H1 (cell line): ENCODE results near the gene TMED8. TPM values are rescaled to one million over a fixed set of nuclear protein-coding genes. Genes with fewer than 3 reads are reported as not detected.

ENCODE experiments used
- CTCF ChIA-PET: fragments of 300-600 bp; sonication (Branson Sonifier 250); formaldehyde crosslinking; loops from one replicate; lab custom pipeline; 2021; ENCODE audit not compliant: partially characterized antibody; lab: Charles Lee
- POLR2A ChIA-PET: fragments of 300-600 bp; sonication (Branson Sonifier 250); formaldehyde crosslinking; loops from one replicate; lab custom pipeline; 2021; ENCODE audit warnings: inconsistent platforms; ENCODE audit not compliant: partially characterized antibody; lab: Charles Lee
- DNase-seq, 2 experiments: peaks; one replicate each; pipeline versions ENCODE4 v3.0.0 to v3.0.0-alpha.2; 2010 to 2022; ENCODE audit warnings: low spot score in 2 of 2, low read depth in 1 of 2, mixed read lengths in 1 of 2
- FAIRE-seq: peaks from 2 replicates; lab custom pipeline; 2011; peaks lifted over from hg19 to GRCh38; lab: Jason Lieb, UNC
- H2AFZ ChIP-seq: 2 replicates; pipeline ENCODE4 v1.8.1; 2012; ENCODE audit warnings: low read length, inconsistent platforms
- H2AK5ac ChIP-seq: 2 replicates; pipeline ENCODE4 v1.6.1; 2013; ENCODE audit warnings: low read depth, low read length
- H2BK120ac ChIP-seq: replicated peaks from 2 replicates; pipeline ENCODE3; 2013; ENCODE audit warnings: low read depth, low read length, inconsistent platforms
- H2BK12ac ChIP-seq: 2 replicates; pipeline ENCODE4 v1.6.1; 2013; ENCODE audit warnings: low read depth, low read length
- H2BK15ac ChIP-seq: 2 replicates; pipeline ENCODE4 v1.6.1; 2013; ENCODE audit warnings: low read length
- H2BK20ac ChIP-seq: 2 replicates; pipeline ENCODE4 v1.6.1; 2013; ENCODE audit warnings: low read length
- H2BK5ac ChIP-seq: 2 replicates; pipeline ENCODE4 v1.6.1; 2013; ENCODE audit warnings: low read depth, low read length
- H3K14ac ChIP-seq: 2 replicates; pipeline ENCODE4 v1.6.1; 2013; ENCODE audit warnings: inconsistent platforms; ENCODE audit not compliant: insufficient read length
- H3K18ac ChIP-seq: 2 replicates; pipeline ENCODE4 v1.6.1; 2013; ENCODE audit warnings: low read length; ENCODE audit errors: extremely low read depth
- H3K23ac ChIP-seq: 2 replicates; pipeline ENCODE4 v1.6.1; 2013; ENCODE audit warnings: inconsistent platforms; ENCODE audit not compliant: insufficient read length
- H3K23me2 ChIP-seq: 2 replicates; pipeline ENCODE4 v1.6.1; 2013; ENCODE audit warnings: low read depth, low read length
- H3K27ac ChIP-seq: 2 replicates; pipeline ENCODE4 v1.6.1; 2011; ENCODE audit warnings: low read depth, low read length, inconsistent platforms
- H3K27me3 ChIP-seq, 4 experiments: replicated peaks in 1 of 4; 1 replicate in 1 of 4; 2 replicates in 3 of 4; pipeline versions ENCODE4 v1.6.1 to v1.8.1; 2011 to 2013; ENCODE audit warnings: low read length in 3 of 4, mild to moderate bottlenecking in 3 of 4, inconsistent platforms in 2 of 4, mixed read lengths in 2 of 4, moderate library complexity in 1 of 4; ENCODE audit not compliant: control insufficient read depth in 3 of 4, insufficient read depth in 3 of 4; ENCODE audit errors: extremely low read depth in 1 of 4
- H3K36me3 ChIP-seq, 4 experiments: 2 replicates each; pipeline versions ENCODE4 v1.6.1 to v1.8.1; 2011 to 2013; ENCODE audit warnings: mild to moderate bottlenecking in 4 of 4, low read length in 3 of 4, moderate library complexity in 2 of 4, control low read depth in 1 of 4, inconsistent platforms in 1 of 4; ENCODE audit not compliant: insufficient read depth in 4 of 4, control insufficient read depth in 2 of 4
- H3K4ac ChIP-seq: replicated peaks from 2 replicates; pipeline ENCODE3; 2013; ENCODE audit warnings: low read length, low read depth, mixed read lengths, inconsistent platforms; ENCODE audit not compliant: insufficient read length
- H3K4me1 ChIP-seq, 4 experiments: replicated peaks in 1 of 4; 1 replicate in 1 of 4; 2 replicates in 3 of 4; pipeline versions ENCODE4 v1.6.1 to v1.8.1; 2011 to 2013; ENCODE audit warnings: low read length in 3 of 4, inconsistent platforms in 2 of 4, mixed read lengths in 1 of 4; ENCODE audit not compliant: insufficient read depth in 4 of 4, control insufficient read depth in 3 of 4
- H3K4me2 ChIP-seq, 2 experiments: 2 replicates each; pipeline versions ENCODE4 v1.6.1 to v1.8.1; 2011 to 2013; ENCODE audit warnings: low read depth in 2 of 2, low read length in 2 of 2, control low read depth in 1 of 2, inconsistent platforms in 1 of 2, mild to moderate bottlenecking in 1 of 2; ENCODE audit not compliant: insufficient read depth in 1 of 2
- H3K4me3 ChIP-seq, 4 experiments: fragments of 200-600, 300-600 bp in 1 of 4; sonication (generic), shearing (Covaris generic), sonication (Bioruptor Twin) in 1 of 4; 2 replicates each; pipeline versions ENCODE4 v1.5.1 to v1.8.1; 2011 to 2016; ENCODE audit warnings: low read length in 4 of 4, low read depth in 3 of 4, control low read depth in 2 of 4, inconsistent platforms in 2 of 4, mild to moderate bottlenecking in 2 of 4, mixed read lengths in 1 of 4, moderate library complexity in 1 of 4; ENCODE audit not compliant: insufficient read depth in 2 of 4; ENCODE audit errors: extremely low read depth in 1 of 4
- H3K56ac ChIP-seq: replicated peaks from 2 replicates; pipeline ENCODE3; 2013; ENCODE audit warnings: low read depth, mild to moderate bottlenecking, mixed read lengths, low read length, inconsistent platforms; ENCODE audit not compliant: insufficient read length
- H3K79me1 ChIP-seq: 2 replicates; pipeline ENCODE4 v1.6.1; 2013; ENCODE audit warnings: low read depth, low read length, control low read depth
- H3K79me2 ChIP-seq, 2 experiments: 2 replicates each; pipeline versions ENCODE4 v1.6.1 to v1.8.1; 2012 to 2013; ENCODE audit warnings: low read length in 2 of 2, mild to moderate bottlenecking in 2 of 2, inconsistent platforms in 1 of 2; ENCODE audit not compliant: insufficient read depth in 2 of 2, control insufficient read depth in 1 of 2
- H3K9ac ChIP-seq, 4 experiments: replicated peaks in 1 of 4; 1 replicate in 1 of 4; 2 replicates in 3 of 4; pipeline versions ENCODE4 v1.6.1 to v1.8.1; 2011 to 2013; ENCODE audit warnings: low read depth in 3 of 4, low read length in 3 of 4, control low read depth in 2 of 4, mild to moderate bottlenecking in 2 of 4, moderate library complexity in 2 of 4, inconsistent platforms in 1 of 4; ENCODE audit errors: extremely low read depth in 1 of 4
- H3K9me3 ChIP-seq, 2 experiments: 2 replicates each; pipeline versions ENCODE4 v1.6.1 to v1.8.1; 2012 to 2013; ENCODE audit warnings: mild to moderate bottlenecking in 2 of 2, moderate library complexity in 2 of 2, control low read depth in 1 of 2, inconsistent platforms in 1 of 2, low read depth in 1 of 2, low read length in 1 of 2, mixed read lengths in 1 of 2; ENCODE audit not compliant: insufficient read depth in 2 of 2
- H4K20me1 ChIP-seq, 2 experiments: replicated peaks in 1 of 2; 2 replicates each; pipeline versions ENCODE3 to v1.8.1; 2011 to 2013; ENCODE audit warnings: inconsistent platforms in 2 of 2, low read length in 2 of 2, mild to moderate bottlenecking in 1 of 2; ENCODE audit not compliant: insufficient read depth in 2 of 2, control insufficient read depth in 1 of 2
- H4K5ac ChIP-seq: 2 replicates; pipeline ENCODE4 v1.6.1; 2013; ENCODE audit warnings: low read length, low read depth, mixed read lengths, inconsistent platforms; ENCODE audit not compliant: insufficient read length
- H4K8ac ChIP-seq: 2 replicates; pipeline ENCODE4 v1.8.0; 2013; ENCODE audit warnings: mild to moderate bottlenecking, moderate library complexity, low read length, inconsistent platforms; ENCODE audit not compliant: insufficient read depth; ENCODE audit errors: extremely low read depth
- H4K91ac ChIP-seq: replicated peaks from 2 replicates; pipeline ENCODE3; 2013; ENCODE audit warnings: low read length, mixed read lengths, inconsistent platforms; ENCODE audit not compliant: insufficient read length
- CBX8 ChIP-seq: fragments of 300-800, 300-1000 bp; sonication (generic); IDR thresholded peaks from 2 replicates; pipeline ENCODE4 v1.7.1; 2016; ENCODE audit warnings: low read depth, low read length, borderline replicate concordance
- CHD2 ChIP-seq: IDR thresholded peaks from 2 replicates; pipeline ENCODE4 v1.6.1; 2012; ENCODE audit warnings: low read length, improper control_type of control experiment
- CTBP2 ChIP-seq: IDR thresholded peaks from 2 replicates; pipeline ENCODE4 v1.7.0; 2011; ENCODE audit warnings: borderline replicate concordance, mild to moderate bottlenecking, moderate library complexity, mixed read lengths, low read length; ENCODE audit not compliant: insufficient read depth, insufficient read length
- GABPA ChIP-seq: IDR thresholded peaks from 2 replicates; pipeline ENCODE4 v1.6.1; 2011; ENCODE audit warnings: mild to moderate bottlenecking, low read length, moderate library complexity, borderline replicate concordance; ENCODE audit not compliant: insufficient read depth
- PHF8 ChIP-seq: fragments of 200-600 bp; sonication (generic); conservative IDR thresholded peaks from 2 replicates; pipeline ENCODE4 v1.7.1; 2012; ENCODE audit warnings: low read depth, mild to moderate bottlenecking, inconsistent platforms, low read length, moderate library complexity
- POLR2A ChIP-seq, 2 experiments: IDR thresholded peaks; 1 replicate in 1 of 2; 2 replicates in 1 of 2; pipeline ENCODE4 v1.6.1; 2011; ENCODE audit warnings: low read depth in 2 of 2, low read length in 2 of 2, mild to moderate bottlenecking in 2 of 2; ENCODE audit errors: control extremely low read depth in 1 of 2
- SIX5 ChIP-seq: IDR thresholded peaks from 2 replicates; pipeline ENCODE4 v1.6.1; 2011; ENCODE audit warnings: mild to moderate bottlenecking, low read depth, low read length
- TAF1 ChIP-seq: IDR thresholded peaks from 2 replicates; pipeline ENCODE4 v1.6.1; 2011; ENCODE audit warnings: mild to moderate bottlenecking, low read depth, low read length
- ZNF274 ChIP-seq: IDR thresholded peaks from 2 replicates; pipeline ENCODE4 v1.7.0; 2012; ENCODE audit warnings: low read length, borderline replicate concordance; ENCODE audit errors: extremely low read depth
- WGBS, 2 experiments: shearing (Covaris generic) in 1 of 2; methylation state at CpG; one replicate each; pipeline versions ENCODE4 v1.1.6 to v1.1.7; 2013 to 2015; ENCODE audit warnings: low lambda C conversion rate in 2 of 2, mixed read lengths in 2 of 2, inconsistent platforms in 1 of 2, low coverage in 1 of 2, missing lambda C conversion rate in 1 of 2; ENCODE audit not compliant: insufficient replicate concordance in 2 of 2, insufficient coverage in 1 of 2, insufficient read length in 1 of 2; ENCODE audit errors: extremely low coverage in 1 of 2, missing lambda C conversion rate in 1 of 2; 5-methylcytosine and 5-hydroxymethylcytosine counted together
- polyA plus RNA-seq, 7 experiments: library from polyadenylated mRNA; depleted of rRNA in 3 of 7; stranded (reverse) in 5 of 7; unstranded in 2 of 7; fragments of >200 nt in 5 of 7; fragments of 200-250 nt in 2 of 7; gene quantifications; 1 replicate in 5 of 7; 2 replicates in 1 of 7; 4 replicates in 1 of 7; pipeline versions ENCODE4 v1.2.1 to v1.2.3, GENCODE V29; 2011 to 2013; ENCODE audit warnings: missing spikeins in 2 of 7, mixed read lengths in 2 of 7
- total RNA-seq: library from RNA; stranded (reverse); fragmentation: NEBNext Ultra II Directional; extraction: Animal tissue kit (Norgen Biotek cat#: 25700); gene quantifications from 2 replicates; pipeline ENCODE4 v1.2.1, GENCODE V29; 2021

The TMED8 gene
- total and polyA plus RNA-seq, 2 of the 8 experiments (the other 6 are each of a cell fraction or from before 2014, with no cell fraction given) = 5.5 to 13.4 TPM

DNA sequence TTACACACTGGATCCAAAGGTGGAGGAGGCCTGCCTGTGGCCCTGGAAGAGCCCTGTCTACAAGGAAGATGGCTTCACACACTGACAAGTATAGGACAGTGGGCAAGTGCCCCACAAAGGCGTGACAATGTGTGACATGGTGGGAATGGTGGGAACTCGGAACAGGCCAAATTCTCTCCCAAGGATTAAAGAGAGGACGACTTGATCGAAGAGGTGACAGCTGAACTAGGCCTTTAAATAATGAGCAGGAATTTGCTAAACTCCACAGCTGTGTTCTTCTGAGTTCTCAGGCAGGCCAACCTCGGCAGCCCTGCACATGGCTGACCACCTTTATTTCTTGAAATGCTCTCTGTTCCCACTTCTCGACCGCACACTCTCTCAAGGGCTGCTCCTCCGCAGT, 80.0 kb downstream of the TMED8 start:
- no peak overlapping the region for H3K14ac ChIP-seq
- no peak overlapping the region for H2BK120ac ChIP-seq
- peaks cover 0 to 3% of the 10 kb centered on the region in 2 experiments for H4K20me1 ChIP-seq
- H2AFZ ChIP-seq = no peak overlapping the region
- no peak overlapping the region for H2AK5ac ChIP-seq
- no peak overlapping the region for H2BK12ac ChIP-seq
- H3K79me1 ChIP-seq = no peaks in the 10 kb centered on the region
- no peak overlapping the region for H3K9ac ChIP-seq
- no peak overlapping the region for H4K91ac ChIP-seq
- TF ChIP-seq CTBP2 = no peak
- no peak for TF ChIP-seq TAF1
- no peak for TF ChIP-seq POLR2A (IDR thresholded peaks at IDR 0.05; ENCODE audit: control extremely low read depth in 1 of 2, low read depth in 2 of 2, low read length in 2 of 2)
- no peak for TF ChIP-seq PHF8
- TF ChIP-seq CHD2 = no peak
- no peak for TF ChIP-seq ZNF274
- TF ChIP-seq CBX8 = no peak
- TF ChIP-seq SIX5 = no peak
- no peak for TF ChIP-seq GABPA
- no peaks in the 10 kb centered on the region for H3K9me3 ChIP-seq
- 89% methylated on average over 8 of the region's 8 CpGs; no CpG with 5 or more reads in 1 of the 2 experiments for WGBS, 2 experiments
- no peak overlapping the region for H2BK15ac ChIP-seq
- H3K36me3 ChIP-seq = peaks cover 0 to 14% (median 3%) of the 10 kb centered on the region in 4 experiments; a peak in 5 of 8 replicates
- H3K27ac ChIP-seq = no peak overlapping the region
- H3K18ac ChIP-seq = no peak overlapping the region
- no peak overlapping the region for H3K4ac ChIP-seq
- DNase-seq (no peak), FAIRE-seq (no peak)
- H3K4me3 ChIP-seq = no peak overlapping the region
- H3K23me2 ChIP-seq = no peaks in the 10 kb centered on the region
- H3K56ac ChIP-seq = no peak overlapping the region
- H4K5ac ChIP-seq = no peak overlapping the region
- H2BK20ac ChIP-seq = no peak overlapping the region
- H2BK5ac ChIP-seq = no peak overlapping the region
- no peaks in the 10 kb centered on the region for H3K79me2 ChIP-seq
- POLR2A ChIA-PET = no interaction called here
- CTCF ChIA-PET = interaction anchor here (0.8 to 22.3 kb wide), 7 partner anchors 13 to 192 kb away, joined by 3 to 353 read pairs (median 4); partner anchors contain the start of genes GSTZ1 and POMT2
- no peak overlapping the region for H4K8ac ChIP-seq
- no peaks in the 10 kb centered on the region for H3K27me3 ChIP-seq
- H3K4me1 ChIP-seq = peaks cover 0 to 5% (median 0%) of the 10 kb centered on the region in 4 experiments; a peak in 1 of 7 replicates
- no peak overlapping the region for H3K4me2 ChIP-seq
- H3K23ac ChIP-seq = no peak overlapping the region
